OCI-LY1 (cell line): ENCODE data around the gene HNRNPAB.
"Not testable (repeated sequence)": the region's sequence is repeated elsewhere in the genome, so short reads cannot be mapped to it uniquely, and the experiment has no call there.

Experiments used
- EZH2 ChIP-seq: fragments of 200-600 bp; sonication (generic), shearing (Covaris generic); IDR thresholded peaks from 2 replicates; pipeline ENCODE4 v1.8.0; 2017; ENCODE audit warnings: borderline replicate concordance, mixed run types, mild to moderate bottlenecking, antibody characterized with exemption, low read length, moderate library complexity, mixed read lengths
- TF ChIP-seq, protein P1 (sequence below): fragments of 200-600 bp; sonication (generic), shearing (Covaris generic); IDR thresholded peaks from 2 replicates; pipeline ENCODE4 v1.5.1; 2017; ENCODE audit warnings: mild to moderate bottlenecking, antibody characterized with exemption, low read length, moderate library complexity, mixed read lengths

DNA sequence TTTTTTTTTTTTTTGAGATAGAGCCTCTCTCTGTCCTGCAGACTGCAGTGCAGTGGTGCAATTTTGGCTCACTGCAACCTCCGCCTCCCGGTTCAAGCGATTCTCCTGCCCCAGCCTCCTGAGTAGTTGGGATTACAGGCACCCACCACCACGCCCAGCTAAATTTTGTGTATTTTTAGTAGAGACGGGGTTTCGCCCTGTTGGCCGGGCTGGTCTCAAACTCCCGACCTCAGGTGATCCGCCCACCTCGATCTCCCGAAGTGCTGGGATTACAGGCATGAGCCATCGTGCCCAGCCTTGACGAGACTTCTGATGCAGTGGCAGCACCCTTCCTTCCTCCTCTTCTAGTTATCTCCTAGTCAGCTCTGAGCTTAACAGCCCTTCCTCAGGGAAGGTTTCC is 24.8 kb downstream of the HNRNPAB start:
- TF ChIP-seq, protein P1, sequence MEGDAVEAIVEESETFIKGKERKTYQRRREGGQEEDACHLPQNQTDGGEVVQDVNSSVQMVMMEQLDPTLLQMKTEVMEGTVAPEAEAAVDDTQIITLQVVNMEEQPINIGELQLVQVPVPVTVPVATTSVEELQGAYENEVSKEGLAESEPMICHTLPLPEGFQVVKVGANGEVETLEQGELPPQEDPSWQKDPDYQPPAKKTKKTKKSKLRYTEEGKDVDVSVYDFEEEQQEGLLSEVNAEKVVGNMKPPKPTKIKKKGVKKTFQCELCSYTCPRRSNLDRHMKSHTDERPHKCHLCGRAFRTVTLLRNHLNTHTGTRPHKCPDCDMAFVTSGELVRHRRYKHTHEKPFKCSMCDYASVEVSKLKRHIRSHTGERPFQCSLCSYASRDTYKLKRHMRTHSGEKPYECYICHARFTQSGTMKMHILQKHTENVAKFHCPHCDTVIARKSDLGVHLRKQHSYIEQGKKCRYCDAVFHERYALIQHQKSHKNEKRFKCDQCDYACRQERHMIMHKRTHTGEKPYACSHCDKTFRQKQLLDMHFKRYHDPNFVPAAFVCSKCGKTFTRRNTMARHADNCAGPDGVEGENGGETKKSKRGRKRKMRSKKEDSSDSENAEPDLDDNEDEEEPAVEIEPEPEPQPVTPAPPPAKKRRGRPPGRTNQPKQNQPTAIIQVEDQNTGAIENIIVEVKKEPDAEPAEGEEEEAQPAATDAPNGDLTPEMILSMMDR: not testable (repeated sequence)
- not testable (repeated sequence) for TF ChIP-seq EZH2
